ENCODE data around the gene SH2D3A. TPM values are rescaled to one million over a fixed set of nuclear protein-coding genes. Genes with fewer than 3 reads are reported as not detected.

The SH2D3A gene
- total and polyA plus RNA-seq, 8 donors = 6.9 to 27.6 (median 8.3) TPM

DNA sequence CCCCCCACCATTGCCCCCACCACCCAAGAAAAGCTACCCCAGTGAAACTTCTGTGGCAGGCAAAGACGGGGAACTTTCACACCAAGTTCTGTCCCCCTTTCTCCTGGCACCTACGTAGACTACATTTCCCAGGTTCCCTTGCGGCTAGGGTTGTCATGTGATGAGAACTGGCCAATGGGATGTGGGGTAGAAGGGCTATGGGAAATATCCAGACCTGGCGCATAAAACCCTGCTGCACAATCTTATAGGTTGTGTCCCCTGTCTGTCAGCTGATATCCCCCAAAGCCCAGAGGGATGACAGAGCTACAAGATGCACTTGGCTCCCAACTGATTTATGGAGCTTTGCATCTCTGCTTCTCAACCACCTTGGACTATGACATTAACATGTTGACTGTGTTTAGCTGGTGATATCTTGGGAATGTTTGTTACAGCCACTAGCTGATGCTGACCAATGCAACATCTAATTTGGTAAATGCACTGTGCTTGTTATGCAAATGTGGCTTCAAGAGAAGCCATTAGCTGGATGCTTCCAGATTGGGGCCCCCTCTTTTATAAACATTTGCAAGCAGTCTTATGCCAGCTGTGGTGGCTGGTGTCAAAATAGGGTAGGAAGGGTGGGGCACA lies 6.1 kb downstream of the SH2D3A start:
- peaks cover 0 to 6% of the 10 kb centered on the region in 2 donors for H3K4me1 ChIP-seq
- ATAC-seq (no peak), DNase-seq (peak in 1 of 4 donors; percentile 1)
- intact Hi-C loops (cut with DNase I) = no loop called here
- H3K36me3 ChIP-seq = peaks cover 0 to 31% of the 10 kb centered on the region in 2 donors
- peaks cover 0 to 13% of the 10 kb centered on the region in 2 donors for H3K27me3 ChIP-seq
- TF ChIP-seq, protein P1, sequence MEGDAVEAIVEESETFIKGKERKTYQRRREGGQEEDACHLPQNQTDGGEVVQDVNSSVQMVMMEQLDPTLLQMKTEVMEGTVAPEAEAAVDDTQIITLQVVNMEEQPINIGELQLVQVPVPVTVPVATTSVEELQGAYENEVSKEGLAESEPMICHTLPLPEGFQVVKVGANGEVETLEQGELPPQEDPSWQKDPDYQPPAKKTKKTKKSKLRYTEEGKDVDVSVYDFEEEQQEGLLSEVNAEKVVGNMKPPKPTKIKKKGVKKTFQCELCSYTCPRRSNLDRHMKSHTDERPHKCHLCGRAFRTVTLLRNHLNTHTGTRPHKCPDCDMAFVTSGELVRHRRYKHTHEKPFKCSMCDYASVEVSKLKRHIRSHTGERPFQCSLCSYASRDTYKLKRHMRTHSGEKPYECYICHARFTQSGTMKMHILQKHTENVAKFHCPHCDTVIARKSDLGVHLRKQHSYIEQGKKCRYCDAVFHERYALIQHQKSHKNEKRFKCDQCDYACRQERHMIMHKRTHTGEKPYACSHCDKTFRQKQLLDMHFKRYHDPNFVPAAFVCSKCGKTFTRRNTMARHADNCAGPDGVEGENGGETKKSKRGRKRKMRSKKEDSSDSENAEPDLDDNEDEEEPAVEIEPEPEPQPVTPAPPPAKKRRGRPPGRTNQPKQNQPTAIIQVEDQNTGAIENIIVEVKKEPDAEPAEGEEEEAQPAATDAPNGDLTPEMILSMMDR (IDR thresholded peaks at IDR 0.05) = no peak
- no peaks in the 10 kb centered on the region for H3K9me3 ChIP-seq
- H3K27ac ChIP-seq = no peak overlapping the region
- H3K4me3 ChIP-seq = no peak overlapping the region

DNA sequence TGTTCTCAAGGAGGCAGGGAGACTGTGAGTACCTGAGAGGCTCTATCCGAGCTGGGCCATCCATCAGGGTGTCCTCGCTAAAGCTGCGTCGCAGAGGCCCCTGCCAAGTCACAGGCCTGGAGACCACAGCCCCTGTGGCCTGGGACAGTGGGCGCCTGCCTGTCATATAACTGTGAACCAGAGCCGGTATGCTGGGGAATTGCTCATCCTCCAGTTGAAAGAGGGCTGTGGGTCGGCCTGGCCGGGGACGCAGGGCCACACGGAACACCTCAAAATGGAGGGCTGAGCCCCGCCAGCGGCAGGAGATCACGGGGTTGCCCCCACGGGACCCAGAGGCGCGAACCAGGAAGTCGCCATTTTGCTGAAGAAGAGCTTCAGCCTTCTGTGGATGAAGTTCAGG lies 6.6 kb downstream of the SH2D3A start:
- no peak for ATAC-seq
- no peak overlapping the region for H3K4me3 ChIP-seq
- H3K36me3 ChIP-seq = peaks cover 0 to 31% of the 10 kb centered on the region in 2 donors
- H3K27me3 ChIP-seq = peaks cover 0 to 7% of the 10 kb centered on the region in 2 donors
- peak in 1 of 4 donors; percentile 61 for DNase-seq
- no peak overlapping the region for H3K27ac ChIP-seq
- peaks cover 0 to under 1% of the 10 kb centered on the region in 2 donors for H3K4me1 ChIP-seq
- intact Hi-C loops (cut with DNase I) = no loop called here
- no peaks in the 10 kb centered on the region for H3K9me3 ChIP-seq
- TF ChIP-seq, protein P1 (IDR thresholded peaks at IDR 0.05) = no peak

DNA sequence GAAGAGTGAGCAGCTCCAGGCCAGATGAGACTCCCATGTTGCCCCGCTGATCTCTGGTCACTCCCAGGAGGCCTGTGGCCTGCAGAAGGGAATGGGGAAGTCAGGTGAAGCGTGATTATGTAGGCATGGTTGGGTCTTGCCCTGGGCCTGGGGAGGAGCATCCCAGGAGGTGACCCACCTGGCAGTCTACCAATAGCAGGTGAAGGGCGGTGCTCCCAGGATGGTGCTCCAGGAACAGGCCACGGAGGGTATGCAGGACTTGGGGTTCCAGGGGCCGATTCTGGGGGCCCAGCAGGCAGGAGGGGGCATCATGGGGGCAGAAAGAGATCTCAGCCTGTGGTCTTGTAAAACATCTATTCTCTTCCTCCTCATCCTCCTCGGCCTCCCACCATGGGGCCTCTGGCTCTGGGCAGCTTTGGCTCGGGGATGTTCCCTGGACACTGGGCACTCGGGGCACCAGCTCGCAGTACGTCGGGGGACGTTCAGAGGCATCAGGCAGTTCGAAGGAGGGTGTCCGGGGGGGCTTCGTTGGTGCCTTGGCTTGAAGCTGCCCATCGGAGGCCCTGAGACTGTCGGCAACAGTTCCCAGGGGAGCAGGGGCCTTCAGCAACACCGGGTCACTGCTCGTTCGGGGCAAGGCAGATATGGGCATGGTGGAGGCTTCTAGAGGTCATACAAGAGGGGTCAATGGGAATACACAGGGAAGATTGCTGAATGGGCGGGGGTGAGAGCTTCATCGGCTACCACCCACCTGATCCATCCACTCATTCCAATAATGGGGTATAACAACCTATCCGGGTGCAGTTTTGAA lies 12.4 kb downstream of the SH2D3A start:
- TF ChIP-seq, protein P1 (IDR thresholded peaks at IDR 0.05) = no peak
- Histone ChIP-seq H3K4me1 (peaks cover 0 to 14% of the 10 kb centered on the region in 2 donors), H3K27ac (no peak overlapping the region), H3K27me3 (no peaks in the 10 kb centered on the region), H3K36me3 (peaks cover 0 to 65% of the 10 kb centered on the region in 2 donors), H3K9me3 (no peaks in the 10 kb centered on the region), H3K4me3 (no peak overlapping the region)
- intact Hi-C loops (cut with DNase I) = no loop called here
- peak in 1 of 4 donors; percentile 63 for DNase-seq
- no peak for ATAC-seq

DNA sequence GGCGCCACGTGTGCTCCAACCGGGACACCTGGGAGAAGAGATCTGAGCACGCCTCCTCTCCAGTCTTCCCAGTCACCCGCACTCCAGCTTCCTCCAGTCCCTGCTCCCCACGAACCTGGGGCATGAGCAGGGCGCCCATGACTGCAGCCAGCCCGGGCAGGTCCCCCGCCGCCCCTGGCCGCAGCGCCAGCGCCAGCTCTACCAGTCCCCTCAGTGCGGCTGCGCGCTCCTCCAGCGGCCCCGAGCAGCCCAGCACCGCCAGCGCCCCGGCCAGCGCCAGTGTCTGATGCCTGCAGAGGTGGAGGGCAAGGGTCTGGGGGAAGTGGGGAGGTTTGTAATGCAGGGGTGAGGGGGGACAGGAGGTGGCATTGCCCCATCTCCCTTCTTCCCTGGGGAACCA lies 13.1 kb downstream of the SH2D3A start:
- H3K4me1 ChIP-seq = peaks cover 0 to 14% of the 10 kb centered on the region in 2 donors
- H3K36me3 ChIP-seq = peaks cover 0 to 68% of the 10 kb centered on the region in 2 donors
- no peak overlapping the region for H3K27ac ChIP-seq
- no peaks in the 10 kb centered on the region for H3K9me3 ChIP-seq
- intact Hi-C loops (cut with DNase I) = no loop called here
- ATAC-seq (no peak), DNase-seq (peak in 1 of 4 donors; percentile 82)
- TF ChIP-seq, protein P1 (IDR thresholded peaks at IDR 0.05) = no peak
- no peaks in the 10 kb centered on the region for H3K27me3 ChIP-seq
- no peak overlapping the region for H3K4me3 ChIP-seq

All from left lung (tissue), 10 donors.